ENCODE results near the gene TNFRSF1A. TPM values are rescaled to one million over a fixed set of nuclear protein-coding genes. Genes with fewer than 3 reads are reported as not detected.

The TNFRSF1A gene
- total and polyA plus RNA-seq, 9 of the 15 experiments (the other 6 are each of a cell fraction or from before 2014, with no cell fraction given) = 0.76 to 43.5 (median 30.0) TPM

GRCh38 chr12:6314776-6315175 is 27.1 kb downstream of the TNFRSF1A start:
- POLR2A ChIA-PET = interaction anchor here (0.6 to 1.1 kb wide), 2 partner anchors 9 to 80 kb away, joined by 3 read pairs; no protein-coding TSS in a partner anchor
- no peak for TF ChIP-seq CBFB (CRISPR knock-in tag; IDR thresholded peaks at IDR 0.05)
- TF ChIP-seq ZNF77 (CRISPR knock-in tag; IDR thresholded peaks at IDR 0.05) = no peak
- no peak for TF ChIP-seq FOXA3 (CRISPR knock-in tag; conservative IDR thresholded peaks at IDR 0.05 in 1 of 2, IDR thresholded peaks at IDR 0.05 in 1 of 2)
- no peak for TF ChIP-seq ZZZ3 (IDR thresholded peaks at IDR 0.05)
- TF ChIP-seq, protein P1, sequence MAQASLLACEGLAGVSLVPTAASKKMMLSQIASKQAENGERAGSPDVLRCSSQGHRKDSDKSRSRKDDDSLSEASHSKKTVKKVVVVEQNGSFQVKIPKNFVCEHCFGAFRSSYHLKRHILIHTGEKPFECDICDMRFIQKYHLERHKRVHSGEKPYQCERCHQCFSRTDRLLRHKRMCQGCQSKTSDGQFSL (CRISPR knock-in tag; IDR thresholded peaks at IDR 0.05) = no peak
- TF ChIP-seq, protein P1 (tag; IDR thresholded peaks at IDR 0.05) = no peak
- TF ChIP-seq, protein P2, sequence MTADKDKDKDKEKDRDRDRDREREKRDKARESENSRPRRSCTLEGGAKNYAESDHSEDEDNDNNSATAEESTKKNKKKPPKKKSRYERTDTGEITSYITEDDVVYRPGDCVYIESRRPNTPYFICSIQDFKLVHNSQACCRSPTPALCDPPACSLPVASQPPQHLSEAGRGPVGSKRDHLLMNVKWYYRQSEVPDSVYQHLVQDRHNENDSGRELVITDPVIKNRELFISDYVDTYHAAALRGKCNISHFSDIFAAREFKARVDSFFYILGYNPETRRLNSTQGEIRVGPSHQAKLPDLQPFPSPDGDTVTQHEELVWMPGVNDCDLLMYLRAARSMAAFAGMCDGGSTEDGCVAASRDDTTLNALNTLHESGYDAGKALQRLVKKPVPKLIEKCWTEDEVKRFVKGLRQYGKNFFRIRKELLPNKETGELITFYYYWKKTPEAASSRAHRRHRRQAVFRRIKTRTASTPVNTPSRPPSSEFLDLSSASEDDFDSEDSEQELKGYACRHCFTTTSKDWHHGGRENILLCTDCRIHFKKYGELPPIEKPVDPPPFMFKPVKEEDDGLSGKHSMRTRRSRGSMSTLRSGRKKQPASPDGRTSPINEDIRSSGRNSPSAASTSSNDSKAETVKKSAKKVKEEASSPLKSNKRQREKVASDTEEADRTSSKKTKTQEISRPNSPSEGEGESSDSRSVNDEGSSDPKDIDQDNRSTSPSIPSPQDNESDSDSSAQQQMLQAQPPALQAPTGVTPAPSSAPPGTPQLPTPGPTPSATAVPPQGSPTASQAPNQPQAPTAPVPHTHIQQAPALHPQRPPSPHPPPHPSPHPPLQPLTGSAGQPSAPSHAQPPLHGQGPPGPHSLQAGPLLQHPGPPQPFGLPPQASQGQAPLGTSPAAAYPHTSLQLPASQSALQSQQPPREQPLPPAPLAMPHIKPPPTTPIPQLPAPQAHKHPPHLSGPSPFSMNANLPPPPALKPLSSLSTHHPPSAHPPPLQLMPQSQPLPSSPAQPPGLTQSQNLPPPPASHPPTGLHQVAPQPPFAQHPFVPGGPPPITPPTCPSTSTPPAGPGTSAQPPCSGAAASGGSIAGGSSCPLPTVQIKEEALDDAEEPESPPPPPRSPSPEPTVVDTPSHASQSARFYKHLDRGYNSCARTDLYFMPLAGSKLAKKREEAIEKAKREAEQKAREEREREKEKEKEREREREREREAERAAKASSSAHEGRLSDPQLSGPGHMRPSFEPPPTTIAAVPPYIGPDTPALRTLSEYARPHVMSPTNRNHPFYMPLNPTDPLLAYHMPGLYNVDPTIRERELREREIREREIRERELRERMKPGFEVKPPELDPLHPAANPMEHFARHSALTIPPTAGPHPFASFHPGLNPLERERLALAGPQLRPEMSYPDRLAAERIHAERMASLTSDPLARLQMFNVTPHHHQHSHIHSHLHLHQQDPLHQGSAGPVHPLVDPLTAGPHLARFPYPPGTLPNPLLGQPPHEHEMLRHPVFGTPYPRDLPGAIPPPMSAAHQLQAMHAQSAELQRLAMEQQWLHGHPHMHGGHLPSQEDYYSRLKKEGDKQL (CRISPR knock-in tag; IDR thresholded peaks at IDR 0.05; ENCODE audit: borderline replicate concordance) = no peak
- no peak for TF ChIP-seq ZNF586 (CRISPR knock-in tag; conservative IDR thresholded peaks at IDR 0.05)
- no peak for TF ChIP-seq ZBTB5 (IDR thresholded peaks at IDR 0.05)
- no peak for TF ChIP-seq NBN (IDR thresholded peaks at IDR 0.05; ENCODE audit: low read depth)
- TF ChIP-seq L3MBTL2 (IDR thresholded peaks at IDR 0.05) = no peak
- no peak for TF ChIP-seq MCM5 (IDR thresholded peaks at IDR 0.05; ENCODE audit: low read depth)

More at GRCh38 chr12:6314776-6315175, 27.1 kb downstream of the TNFRSF1A start:
- intact Hi-C loops (cut with micrococcal nuclease) = no loop called here
- Histone ChIP-seq H3K9me3 (replicated peaks; ENCODE audit: control insufficient read depth, insufficient read depth, low read depth, low read length) (no peaks in the 10 kb centered on the region), H3K9me1 (ENCODE audit: control insufficient read depth, insufficient read depth, low read length) (no peaks in the 10 kb centered on the region), H3K79me2 (ENCODE audit: control insufficient read depth, insufficient read depth, low read length) (no peaks in the 10 kb centered on the region), H3K4me1 (replicated peaks in 1 of 2; ENCODE audit: control insufficient read depth in 2 of 2, insufficient read depth in 2 of 2, low read length in 2 of 2) (peaks cover 0 to 35% of the 10 kb centered on the region in 2 experiments; a peak in 2 of 5 replicates), H2AFZ (ENCODE audit: low read depth, low read length) (no peak overlapping the region), H4K20me1 (replicated peaks; ENCODE audit: control insufficient read depth, insufficient read depth, low read length) (no peaks in the 10 kb centered on the region), H3K27ac (ENCODE audit: extremely low read depth, low read depth, low read length) (no peak overlapping the region), H3K36me3 (ENCODE audit: control insufficient read depth, insufficient read depth, low read length) (no peaks in the 10 kb centered on the region), H3K9ac (ENCODE audit: insufficient read depth in 1 of 2, low read depth in 2 of 2, low read length in 2 of 2) (no peak overlapping the region), H3K4me2 (ENCODE audit: insufficient read depth, low read length) (no peak overlapping the region), H3K4me3 (no peak overlapping the region), H3K27me3 (ENCODE audit: control insufficient read depth in 2 of 2, insufficient read depth in 2 of 2, low read length in 2 of 2) (peaks cover 0 to 21% of the 10 kb centered on the region in 2 experiments; a peak in 4 of 5 replicates)
- 36% methylated on average over 8 of the region's 9 CpGs for WGBS (ENCODE audit: insufficient coverage, low coverage, missing lambda C conversion rate)
- in situ Hi-C loops (cut with MboI) = no loop called here
- DNase-seq (ENCODE audit: extremely low read depth in 1 of 4, low spot score in 3 of 4) (no peak), FAIRE-seq (no peak), ATAC-seq (no peak)
- CTCF ChIA-PET (ENCODE audit: low intra/inter-chr PET ratio) = no interaction called here
- no TSS peak for BruUV-seq (replicated peaks)

Measured in K562 (cell line).